ENCODE results near the gene ZBTB16.

DNA sequence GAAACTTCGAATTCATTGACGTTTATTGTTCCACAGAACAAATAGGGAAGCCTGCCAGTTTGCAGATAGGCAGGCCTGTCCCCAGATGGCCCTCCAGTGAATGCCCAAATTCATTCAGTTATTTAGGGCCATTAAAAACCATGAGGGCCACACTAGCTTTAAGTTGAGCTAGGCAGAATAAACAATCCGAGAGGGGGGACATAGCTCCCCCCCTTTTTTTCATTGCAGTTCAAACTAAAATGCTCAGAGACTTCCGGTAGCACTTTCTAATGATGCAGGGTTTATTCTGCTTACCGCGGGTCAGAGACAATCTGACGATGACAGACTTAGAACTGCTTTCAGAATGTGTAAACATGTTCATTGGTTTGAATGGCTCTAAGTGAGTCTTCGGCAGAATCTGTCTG lies 72.0 kb downstream of the ZBTB16 start:
- TF ChIP-seq, protein P1, sequence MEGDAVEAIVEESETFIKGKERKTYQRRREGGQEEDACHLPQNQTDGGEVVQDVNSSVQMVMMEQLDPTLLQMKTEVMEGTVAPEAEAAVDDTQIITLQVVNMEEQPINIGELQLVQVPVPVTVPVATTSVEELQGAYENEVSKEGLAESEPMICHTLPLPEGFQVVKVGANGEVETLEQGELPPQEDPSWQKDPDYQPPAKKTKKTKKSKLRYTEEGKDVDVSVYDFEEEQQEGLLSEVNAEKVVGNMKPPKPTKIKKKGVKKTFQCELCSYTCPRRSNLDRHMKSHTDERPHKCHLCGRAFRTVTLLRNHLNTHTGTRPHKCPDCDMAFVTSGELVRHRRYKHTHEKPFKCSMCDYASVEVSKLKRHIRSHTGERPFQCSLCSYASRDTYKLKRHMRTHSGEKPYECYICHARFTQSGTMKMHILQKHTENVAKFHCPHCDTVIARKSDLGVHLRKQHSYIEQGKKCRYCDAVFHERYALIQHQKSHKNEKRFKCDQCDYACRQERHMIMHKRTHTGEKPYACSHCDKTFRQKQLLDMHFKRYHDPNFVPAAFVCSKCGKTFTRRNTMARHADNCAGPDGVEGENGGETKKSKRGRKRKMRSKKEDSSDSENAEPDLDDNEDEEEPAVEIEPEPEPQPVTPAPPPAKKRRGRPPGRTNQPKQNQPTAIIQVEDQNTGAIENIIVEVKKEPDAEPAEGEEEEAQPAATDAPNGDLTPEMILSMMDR (IDR thresholded peaks at IDR 0.05): no peak
- TF ChIP-seq POLR2A (IDR thresholded peaks at IDR 0.05) (no peak), POLR2AphosphoS5 (IDR thresholded peaks at IDR 0.05) (no peak)
